GM10248 (cell line): ENCODE measurements around the gene BACH2.

ENCODE experiments used
- CTCF ChIA-PET: fragments of 300-600 bp; sonication (Branson Sonifier 250); formaldehyde crosslinking; extraction: SDS; loops from one replicate; lab custom pipeline; 2021; ENCODE audit warnings: antibody characterized with exemption; lab: Yijun Ruan, JAX
- POLR2A ChIA-PET: fragments of 350-650 bp; sonication (Branson Sonifier 250); formaldehyde crosslinking; extraction: SDS; loops from one replicate; lab custom pipeline; 2020; ENCODE audit warnings: antibody characterized with exemption; lab: Yijun Ruan, JAX
- DNase-seq: peaks from one replicate; pipeline ENCODE4 v3.0.0; 2012; ENCODE audit errors: extremely low spot score
- CTCF ChIP-seq: IDR thresholded peaks from 2 replicates; pipeline ENCODE4 v1.5.1; 2012; ENCODE audit warnings: mild to moderate bottlenecking, low read depth; ENCODE audit errors: extremely low read depth, missing control alignments, control extremely low read depth

Gene BACH2

GRCh38 chr6:90204327-90205056, 92.2 kb downstream of the BACH2 start:
- TF ChIP-seq CTCF, result no peak
- ChIA-PET CTCF (interaction anchor here (1.2 kb wide), 1 partner anchor 14 kb away, joined by 3 read pairs; no protein-coding TSS in a partner anchor), POLR2A (no interaction called here)
- no peak for DNase-seq

GRCh38 chr6:90203672-90204071, 93.0 kb downstream of the BACH2 start:
- CTCF ChIA-PET, result interaction anchor here (1.2 kb wide), 1 partner anchor 15 kb away, joined by 3 read pairs; no protein-coding TSS in a partner anchor

GRCh38 chr6:90202156-90202555, 94.5 kb downstream of the BACH2 start:
- ChIA-PET CTCF (interaction anchor here (1.5 kb wide), 1 partner anchor 14 kb away, joined by 5 read pairs; no protein-coding TSS in a partner anchor), POLR2A (no interaction called here)
- TF ChIP-seq CTCF, result no peak
- DNase-seq, result no peak

More at GRCh38 chr6:90203672-90204071, 93.0 kb downstream of the BACH2 start:
- POLR2A ChIA-PET, result no interaction called here
- no peak for DNase-seq
- TF ChIP-seq CTCF, result no peak

GRCh38 chr6:90199900-90200299, 96.7 kb downstream of the BACH2 start:
- CTCF ChIA-PET, result no interaction called here
- POLR2A ChIA-PET, result no interaction called here
- no peak for TF ChIP-seq CTCF
- DNase-seq, result no peak

GRCh38 chr6:90198758-90199425, 97.8 kb downstream of the BACH2 start:
- no peak for TF ChIP-seq CTCF
- ChIA-PET CTCF (interaction anchor here (1.0 kb wide), 1 partner anchor 9 kb away, joined by 3 read pairs; no protein-coding TSS in a partner anchor), POLR2A (no interaction called here)
- DNase-seq, result no peak

GRCh38 chr6:90197854-90198496, 98.7 kb downstream of the BACH2 start:
- DNase-seq, result no peak
- CTCF ChIA-PET, result no interaction called here
- TF ChIP-seq CTCF, result no peak
- POLR2A ChIA-PET, result no interaction called here
